NCI-H82 treated with DMSO at 0.1 percent for 48 hours (cell line): ENCODE measurements around the gene TRERF1.
"Not testable (repeated sequence)": the region's sequence is repeated elsewhere in the genome, so short reads cannot be mapped to it uniquely, and the experiment has no call there.

Source experiments
- DNase-seq: peaks from one replicate; lab custom pipeline; 2025; ENCODE audit not compliant: unreplicated experiment; lab: John Stamatoyannopoulos, UW

The TRERF1 gene

GRCh38 chr6:42227173-42227850, 224.4 kb downstream of the TRERF1 start:
- no peak for DNase-seq

DNA sequence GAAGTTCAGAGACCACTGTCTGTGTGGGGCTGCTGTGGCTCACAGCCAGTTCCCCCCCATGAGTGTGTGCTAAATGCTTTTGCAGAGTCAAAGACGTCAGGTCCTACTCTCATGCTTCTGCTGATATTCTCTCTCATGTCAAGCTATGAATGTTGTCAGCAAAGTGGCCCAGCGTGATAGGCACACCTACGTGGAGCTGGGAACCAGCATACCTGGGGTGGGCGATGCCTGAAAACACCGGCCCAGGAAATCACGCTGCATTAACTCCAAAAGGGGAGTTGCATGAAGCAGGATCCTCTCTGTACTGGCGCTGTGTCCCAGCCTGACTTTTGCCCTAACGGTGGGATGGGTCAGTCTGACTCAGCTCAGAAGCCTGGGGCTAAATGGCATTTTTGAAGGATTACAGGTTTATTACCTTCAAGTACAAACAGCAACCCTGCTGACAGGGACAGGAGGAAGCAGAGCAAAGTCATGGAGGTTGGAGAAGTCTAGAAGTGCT, 225.0 kb downstream of the TRERF1 start:
- DNase-seq = no peak

- no peak for DNase-seq
These were observed 225.5 kb downstream of the TRERF1 start for GRCh38 chr6:42226161-42226611.

- no peak for DNase-seq
These were observed 226.3 kb downstream of the TRERF1 start for GRCh38 chr6:42225419-42225818.

- no peak for DNase-seq
These were observed 226.7 kb downstream of the TRERF1 start for GRCh38 chr6:42225029-42225339.

- DNase-seq = no peak
These were observed 227.3 kb downstream of the TRERF1 start for GRCh38 chr6:42224222-42225028.

DNA sequence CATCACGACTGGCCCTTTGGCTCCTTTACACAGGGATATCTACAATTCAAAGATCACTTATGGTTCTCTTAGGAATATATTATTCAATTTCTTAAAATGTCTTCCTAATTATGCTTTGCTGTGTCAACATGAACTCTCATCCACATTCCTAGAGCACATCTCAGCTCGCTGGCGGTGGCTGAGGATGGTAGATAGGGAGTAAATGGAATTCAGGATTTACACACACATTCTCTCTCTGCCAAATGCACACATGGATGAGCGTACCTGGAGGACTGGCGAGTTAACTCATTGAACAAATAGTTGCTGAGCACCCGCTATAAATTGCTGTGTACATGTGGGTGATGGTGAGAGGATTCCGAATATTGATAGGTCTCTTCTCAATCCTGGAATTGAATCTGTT, 229.3 kb downstream of the TRERF1 start:
- DNase-seq = no peak

DNA sequence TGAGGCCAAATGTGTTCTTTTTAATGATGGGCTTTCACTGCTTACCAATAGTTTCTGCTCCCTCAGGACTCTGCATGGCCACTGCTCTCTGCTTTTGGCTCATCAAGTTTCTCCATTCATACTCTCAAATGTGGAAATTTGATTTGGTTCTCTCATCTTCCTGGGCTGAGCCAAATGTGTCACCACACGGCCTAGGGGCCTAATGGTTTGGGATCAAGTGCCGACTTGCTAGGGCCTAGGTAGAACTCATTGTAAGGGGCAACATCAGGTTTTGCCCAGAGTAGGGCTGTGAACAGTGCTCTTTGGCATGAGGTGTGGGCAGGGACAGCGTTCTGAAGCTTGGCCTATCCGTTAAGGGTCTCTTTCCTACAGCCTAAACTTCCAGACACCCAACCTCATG, 230.2 kb downstream of the TRERF1 start:
- no peak for DNase-seq

DNA sequence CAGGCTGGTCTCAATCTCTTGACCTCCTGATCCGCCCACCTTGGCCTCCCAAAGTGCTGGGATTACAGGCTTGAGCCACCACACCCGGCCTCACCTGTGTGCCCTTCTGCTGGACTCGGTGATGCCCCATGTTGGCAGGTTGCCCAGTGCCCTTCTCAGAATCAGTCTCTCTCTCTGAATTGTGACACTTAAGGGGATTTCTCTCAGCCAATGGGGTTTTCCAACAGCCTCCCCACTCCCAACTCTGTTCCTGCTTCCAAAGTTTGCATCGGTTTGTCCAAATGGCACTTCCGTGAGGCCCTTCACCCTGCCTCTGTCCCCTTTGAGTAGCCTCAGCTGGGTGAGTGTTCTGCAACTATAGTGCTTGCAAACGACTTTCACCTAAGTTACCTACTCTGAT, 230.9 kb downstream of the TRERF1 start:
- DNase-seq = no peak

DNA sequence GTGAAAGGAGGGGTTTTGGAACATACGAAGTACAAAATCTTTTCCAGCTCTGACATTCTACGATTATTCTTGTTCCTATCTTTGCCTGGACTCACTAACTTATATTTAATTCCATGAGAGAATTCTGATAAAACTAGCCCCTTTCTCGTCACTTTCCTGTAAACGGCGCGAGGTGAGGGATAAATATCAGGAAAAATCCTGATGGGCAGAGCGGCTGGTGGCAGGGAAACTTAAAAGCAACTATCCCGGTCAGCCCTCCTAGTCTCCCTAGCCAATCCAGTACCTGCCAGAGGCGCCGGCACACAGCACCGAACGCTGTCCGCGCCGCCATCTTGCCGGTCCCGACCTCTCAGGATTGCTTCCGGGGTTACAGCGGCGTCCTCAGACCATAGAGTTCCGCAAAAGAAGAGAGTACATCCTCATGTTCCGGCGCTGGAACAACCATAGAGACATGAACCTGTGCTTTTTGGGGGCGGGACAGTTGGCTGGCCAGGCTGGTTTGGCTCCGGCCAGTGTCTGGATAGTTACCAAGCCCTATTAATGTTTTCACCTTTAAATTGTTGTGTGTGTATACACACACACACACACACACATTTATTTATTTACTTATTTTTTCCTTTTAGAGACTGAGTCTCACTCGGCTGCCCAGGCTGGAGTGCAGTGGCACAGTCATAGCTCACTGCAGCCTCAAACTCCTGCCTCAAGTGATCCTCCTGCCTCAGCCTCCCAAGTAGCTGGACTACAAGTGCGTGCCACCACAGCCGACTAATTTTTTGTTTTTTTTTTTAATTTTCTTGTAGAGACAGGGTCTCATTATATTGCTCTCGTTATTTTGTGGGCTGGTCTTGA, 234.0 kb downstream of the TRERF1 start, which contains the start of gene MRPS10:
Gene MRPS10 (minus strand): TSS at position 343 of the 849 bp plus-strand sequence. CDS start 12 bp downstream, at position 331.
- DNase-seq = peak; percentile 90

GRCh38 chr6:42217157-42217518, 234.6 kb downstream of the TRERF1 start:
- DNase-seq = no peak

DNA sequence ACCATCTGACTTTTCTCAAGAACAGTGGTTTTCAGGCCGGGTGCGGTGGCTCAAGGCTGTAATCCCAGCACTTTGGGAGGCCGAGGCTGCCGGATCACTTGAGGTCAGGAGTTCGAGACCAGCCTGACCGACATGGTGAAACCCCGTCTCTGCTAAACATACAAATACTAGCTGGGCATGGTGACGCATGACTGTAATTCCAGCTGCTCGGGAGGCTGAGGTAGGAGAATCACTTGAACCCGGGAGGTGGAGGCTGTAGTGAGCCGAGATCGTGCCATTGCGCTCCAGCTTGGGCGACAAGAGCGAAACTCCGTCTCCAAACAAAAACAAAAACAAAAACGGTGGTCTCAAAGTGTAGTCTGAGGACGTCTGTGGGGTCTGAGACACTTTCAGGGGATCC, 235.2 kb downstream of the TRERF1 start:
- not testable (repeated sequence) for DNase-seq

DNA sequence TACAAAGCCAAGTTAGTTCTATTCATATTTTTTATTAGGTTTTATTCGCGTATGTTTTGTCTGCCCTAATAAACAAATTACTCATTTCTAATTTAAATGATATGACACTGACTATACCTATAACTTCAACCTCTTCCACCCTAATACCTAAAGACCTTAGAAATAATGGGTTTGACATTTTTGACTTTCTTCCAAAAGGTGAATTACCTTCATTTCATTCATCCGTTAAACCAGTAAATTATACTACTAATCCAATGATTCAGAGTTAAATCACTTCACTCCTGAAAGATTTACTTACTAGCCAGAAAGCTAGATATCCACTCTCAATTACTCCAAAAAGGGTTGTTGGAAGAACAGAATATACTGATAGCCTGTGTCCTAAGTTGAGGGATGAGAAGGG, 239.3 kb downstream of the TRERF1 start:
- DNase-seq = no peak

DNA sequence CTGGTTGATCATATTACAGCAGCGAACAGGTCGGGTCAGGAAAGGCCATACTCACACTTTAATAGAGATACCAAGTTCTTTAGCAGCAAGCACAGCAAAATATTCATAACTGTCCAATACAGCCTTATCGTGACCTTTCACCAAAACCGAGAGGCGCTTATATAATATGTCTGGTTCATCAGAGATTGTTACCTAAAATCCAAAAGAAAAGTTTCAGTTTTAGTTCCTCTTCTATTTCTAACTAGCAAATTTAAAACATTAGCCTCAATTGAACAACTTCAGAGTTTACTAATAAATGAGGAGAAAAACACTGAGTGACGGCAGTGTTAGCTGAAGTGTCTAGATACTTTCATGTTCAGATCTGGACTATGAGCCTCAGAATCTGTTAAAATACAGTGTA, 240.0 kb downstream of the TRERF1 start:
- DNase-seq = no peak

DNA sequence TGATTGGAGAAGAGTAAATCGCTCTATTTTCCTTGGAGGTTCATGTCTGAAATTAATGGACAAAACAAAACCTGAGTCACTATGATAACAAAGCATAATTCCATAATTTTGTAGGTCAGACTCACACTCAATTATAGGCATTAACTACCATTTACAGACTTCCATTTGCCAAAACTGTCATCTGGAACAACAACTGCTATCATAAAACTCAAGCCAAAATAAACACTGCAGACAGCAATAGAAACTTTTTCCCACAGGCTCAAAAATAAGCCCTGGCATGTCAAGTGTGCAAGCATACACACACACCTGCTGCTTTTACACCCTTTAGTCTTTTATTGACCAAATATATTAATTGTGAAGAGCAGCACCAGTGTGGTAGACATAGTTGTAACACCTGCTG, 241.2 kb downstream of the TRERF1 start:
- DNase-seq = no peak

GRCh38 chr6:42207559-42207958, 244.2 kb downstream of the TRERF1 start:
- not testable (repeated sequence) for DNase-seq

GRCh38 chr6:42204768-42205282, 246.9 kb downstream of the TRERF1 start:
- no peak for DNase-seq

DNA sequence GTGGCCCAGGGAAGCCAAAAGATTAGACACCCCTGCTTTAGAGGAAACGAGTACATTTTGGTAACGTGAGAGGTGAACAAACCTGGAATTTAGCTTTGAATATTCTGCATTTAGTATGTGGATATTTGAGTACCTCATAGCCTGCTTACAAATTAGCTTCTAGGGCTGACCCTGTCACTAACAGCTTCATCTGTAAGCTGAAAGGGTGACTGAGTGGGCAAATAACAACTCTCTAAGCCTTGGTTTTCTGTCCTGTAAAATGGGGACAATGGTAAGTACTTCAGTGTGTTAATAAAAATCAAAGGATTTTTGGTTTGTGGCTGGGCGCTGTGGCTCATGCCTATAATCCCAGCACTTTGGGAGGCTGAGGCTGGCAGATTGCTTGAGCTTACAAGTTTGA, 248.5 kb downstream of the TRERF1 start:
- no peak for DNase-seq

DNA sequence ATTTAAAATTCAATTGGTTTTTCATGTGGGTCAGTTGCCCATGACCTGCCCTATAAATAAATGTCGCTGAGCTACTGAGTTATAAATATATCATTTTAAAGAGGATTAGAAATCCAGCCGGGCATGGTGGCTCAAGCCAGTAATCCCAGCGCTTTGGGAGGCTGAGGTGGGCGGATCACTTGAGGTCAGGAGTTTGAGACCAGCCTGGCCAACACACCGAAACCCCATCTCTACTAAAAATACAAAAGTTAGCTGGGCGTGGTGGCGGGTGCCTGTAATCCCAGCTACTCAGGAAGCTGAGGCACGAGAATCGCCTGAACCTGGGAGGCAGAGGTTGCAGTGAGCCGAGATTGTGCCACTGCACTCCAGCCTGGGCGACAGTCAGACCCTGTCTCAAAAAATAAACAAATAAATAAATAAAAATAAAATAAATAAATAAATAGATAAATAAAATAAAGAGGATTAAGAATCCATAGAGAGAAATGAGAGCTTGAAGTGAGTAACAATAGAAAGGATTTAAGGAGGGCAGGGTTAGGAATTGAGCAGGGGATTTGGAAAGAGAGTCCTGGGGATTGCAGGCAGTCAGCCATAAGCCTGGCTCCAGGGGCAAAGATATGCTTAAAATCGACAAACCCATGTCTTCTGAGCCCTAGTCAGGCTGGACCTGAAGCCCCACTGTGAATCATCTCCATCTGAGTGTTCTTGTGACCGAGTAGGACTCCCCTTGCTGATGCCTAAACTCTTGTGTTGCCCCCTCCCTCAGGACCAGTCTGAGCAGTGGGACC, 249.4 kb downstream of the TRERF1 start:
- peak; percentile 49 for DNase-seq

DNA sequence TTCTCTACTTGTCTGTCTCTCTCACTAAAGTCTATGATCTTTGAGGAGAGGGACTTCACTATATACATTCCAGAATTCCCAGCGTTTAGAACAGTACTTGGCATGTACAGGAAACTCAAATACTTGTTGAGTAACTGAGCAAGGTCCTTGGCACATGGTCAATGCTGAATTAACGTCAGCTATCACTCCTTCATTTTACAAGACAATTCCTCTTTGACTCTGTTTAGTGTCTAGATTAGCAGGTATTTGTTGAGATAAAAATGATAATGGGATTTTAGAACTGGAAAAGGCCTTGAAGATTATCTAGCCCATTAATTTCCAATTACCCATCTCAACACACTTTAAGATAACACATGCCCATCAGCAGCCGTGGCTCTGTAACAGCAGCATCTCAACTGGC, 250.3 kb downstream of the TRERF1 start:
- peak; percentile 95 for DNase-seq
